NCI-H69 (cell line): ENCODE data around the gene AREL1.
A peak's percentile ranks its signal among the peaks of the same experiment; 100 is the strongest.
"Not testable (repeated sequence)": the region's sequence is repeated elsewhere in the genome, so short reads cannot be mapped to it uniquely, and the experiment has no call there.

ENCODE experiments used
- DNase-seq: peaks from one replicate; lab custom pipeline; 2025; lab: John Stamatoyannopoulos, UW

AREL1 gene, protein sequence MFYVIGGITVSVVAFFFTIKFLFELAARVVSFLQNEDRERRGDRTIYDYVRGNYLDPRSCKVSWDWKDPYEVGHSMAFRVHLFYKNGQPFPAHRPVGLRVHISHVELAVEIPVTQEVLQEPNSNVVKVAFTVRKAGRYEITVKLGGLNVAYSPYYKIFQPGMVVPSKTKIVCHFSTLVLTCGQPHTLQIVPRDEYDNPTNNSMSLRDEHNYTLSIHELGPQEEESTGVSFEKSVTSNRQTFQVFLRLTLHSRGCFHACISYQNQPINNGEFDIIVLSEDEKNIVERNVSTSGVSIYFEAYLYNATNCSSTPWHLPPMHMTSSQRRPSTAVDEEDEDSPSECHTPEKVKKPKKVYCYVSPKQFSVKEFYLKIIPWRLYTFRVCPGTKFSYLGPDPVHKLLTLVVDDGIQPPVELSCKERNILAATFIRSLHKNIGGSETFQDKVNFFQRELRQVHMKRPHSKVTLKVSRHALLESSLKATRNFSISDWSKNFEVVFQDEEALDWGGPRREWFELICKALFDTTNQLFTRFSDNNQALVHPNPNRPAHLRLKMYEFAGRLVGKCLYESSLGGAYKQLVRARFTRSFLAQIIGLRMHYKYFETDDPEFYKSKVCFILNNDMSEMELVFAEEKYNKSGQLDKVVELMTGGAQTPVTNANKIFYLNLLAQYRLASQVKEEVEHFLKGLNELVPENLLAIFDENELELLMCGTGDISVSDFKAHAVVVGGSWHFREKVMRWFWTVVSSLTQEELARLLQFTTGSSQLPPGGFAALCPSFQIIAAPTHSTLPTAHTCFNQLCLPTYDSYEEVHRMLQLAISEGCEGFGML

DNA sequence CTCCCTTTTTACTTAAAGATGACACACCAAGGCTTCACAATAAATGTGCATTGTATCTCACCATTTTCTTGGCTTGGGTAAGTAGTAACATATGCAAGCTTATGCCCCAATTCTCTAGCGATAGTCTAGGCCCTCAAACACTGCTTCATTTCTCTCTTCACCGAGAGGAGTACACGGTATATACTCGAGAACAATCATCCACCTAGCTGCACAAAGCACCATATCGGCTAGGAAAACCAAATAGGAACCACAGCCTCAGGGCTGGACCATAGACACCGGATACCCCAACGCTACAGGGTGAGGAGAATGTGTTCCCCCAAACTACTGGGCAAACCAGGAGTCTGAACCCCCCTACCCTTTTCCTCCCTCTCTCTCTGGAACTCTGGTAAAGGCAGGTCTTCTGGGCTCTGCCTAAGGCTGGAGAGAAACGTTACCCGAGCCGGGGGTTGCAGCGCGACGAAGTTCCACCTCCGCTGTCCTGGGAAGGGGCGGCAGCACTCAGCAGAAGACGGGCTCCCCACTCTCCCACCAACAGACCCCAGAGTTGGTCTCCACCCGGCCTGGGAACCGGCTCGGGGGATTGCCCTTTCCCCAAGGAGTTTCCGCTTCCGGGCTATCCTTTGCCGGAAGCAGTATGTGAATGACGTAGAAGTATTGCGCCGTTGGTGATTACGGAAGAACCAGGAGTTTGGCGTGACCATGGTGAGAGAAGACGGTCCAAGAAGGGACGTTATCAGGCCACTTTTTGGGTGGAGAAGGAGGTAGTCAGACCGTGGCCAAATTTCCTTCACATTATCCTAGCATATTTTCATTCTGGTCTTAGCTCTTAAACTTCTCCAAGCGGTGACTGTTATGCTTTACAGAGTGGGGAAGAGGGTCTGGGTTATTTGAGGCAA is at the start of gene AREL1, which contains the start of gene FCF1:
Gene AREL1, minus strand, starts transcription at position 582 of the 896 bp plus-strand sequence. CDS start 27,465 bp downstream, outside the sequence.
Gene FCF1, plus strand, starts transcription at position 646 of the 896 bp plus-strand sequence. Its CDS starts 54 bp downstream, at position 700.
- DNase-seq = no peak

DNA sequence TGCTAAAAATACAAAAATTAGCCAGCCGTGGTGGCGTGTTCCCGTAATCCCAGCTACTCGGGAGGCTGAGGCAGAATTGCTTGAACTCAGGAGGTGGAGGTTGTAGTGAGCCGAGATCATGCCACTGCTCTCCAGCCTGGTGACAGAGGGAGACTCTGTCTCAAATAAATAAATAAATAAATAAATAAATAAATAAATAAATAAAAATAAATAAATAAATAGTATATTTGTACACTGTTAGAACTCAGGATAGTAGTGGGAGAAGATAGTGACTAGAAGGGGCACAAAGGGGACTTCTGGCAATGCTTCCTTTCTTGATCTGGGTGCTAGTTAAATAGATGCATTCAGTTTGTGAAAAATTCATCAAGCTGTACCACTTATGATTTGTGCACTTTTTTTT is 45.6 kb upstream of the AREL1 start:
- DNase-seq = not testable (repeated sequence)

DNA sequence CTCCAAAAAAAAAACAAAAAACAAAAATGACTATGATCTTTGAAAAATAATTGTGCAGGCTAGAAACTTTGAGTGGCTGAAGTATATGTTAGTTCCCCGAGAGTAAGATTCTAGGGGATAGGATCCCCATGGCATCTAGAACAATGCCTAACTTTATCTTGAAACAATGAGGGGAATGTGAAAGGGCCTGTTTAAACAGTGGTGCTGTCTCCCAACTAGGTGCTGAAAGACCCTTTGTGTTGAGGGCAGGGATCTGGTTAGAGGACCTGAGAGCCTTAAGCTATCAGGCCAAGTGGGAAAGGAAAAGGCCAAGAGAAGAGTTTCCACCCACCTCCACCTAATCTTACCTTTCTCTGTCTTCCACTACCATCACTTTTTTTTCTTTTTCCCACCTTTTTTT is 43.4 kb upstream of the AREL1 start:
- DNase-seq = no peak

DNA sequence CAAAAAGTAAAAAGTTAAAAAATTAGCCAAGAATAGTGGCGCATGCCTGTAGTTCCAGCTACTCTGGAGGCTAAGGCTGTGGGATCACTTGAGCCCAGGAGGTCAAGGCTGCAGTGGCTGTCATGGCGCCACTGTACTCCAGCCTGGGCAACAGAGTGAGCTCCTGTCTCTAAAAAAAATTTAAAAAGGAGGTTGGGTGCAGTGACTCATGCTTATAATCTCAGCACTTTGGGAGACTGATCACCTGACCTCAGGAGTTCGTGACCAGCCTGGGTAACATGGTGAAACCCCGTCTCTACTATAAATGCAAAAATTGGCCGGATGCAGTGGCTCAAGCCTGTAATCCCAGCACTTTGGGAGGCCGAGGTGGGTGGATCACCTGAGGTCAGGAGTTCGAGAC is 42.0 kb upstream of the AREL1 start:
- no peak for DNase-seq

DNA sequence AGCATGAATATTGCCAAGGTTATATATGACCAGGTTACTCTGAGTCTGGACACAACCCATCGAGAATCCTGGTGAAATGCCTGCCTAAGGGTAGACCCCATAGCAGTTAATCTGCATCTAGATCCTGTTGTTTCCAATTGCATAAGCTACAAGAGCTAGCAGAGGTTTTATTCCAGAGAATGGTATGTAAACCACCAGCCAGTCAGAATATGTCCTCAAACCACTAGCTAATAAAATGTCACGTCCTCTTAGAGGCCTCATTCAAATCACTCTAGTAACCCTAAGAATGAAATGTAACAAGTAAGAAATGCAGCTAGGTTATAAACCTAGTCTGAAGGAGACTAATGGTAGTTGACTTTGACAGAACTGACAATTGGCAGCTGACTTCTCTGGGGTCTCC is 41.3 kb upstream of the AREL1 start:
- DNase-seq = no peak

DNA sequence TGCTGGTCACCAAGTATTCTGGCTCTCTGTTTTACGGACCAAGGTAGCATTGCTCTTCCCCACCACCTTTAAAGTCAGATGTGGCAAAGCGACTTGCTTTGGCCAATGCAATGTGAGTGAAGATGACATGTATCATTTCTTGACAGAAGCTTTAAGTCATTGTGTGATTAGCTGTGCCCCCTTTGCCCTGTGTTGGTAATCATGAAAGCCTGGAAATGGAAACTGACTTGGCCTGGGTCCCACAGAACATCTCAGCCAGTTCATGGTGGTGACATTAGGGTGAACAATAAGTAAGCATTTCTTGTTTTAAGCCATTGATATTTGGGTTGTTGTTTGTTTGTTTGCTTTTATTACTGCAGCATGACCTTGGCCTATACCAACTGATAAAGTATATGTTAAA is 34.4 kb upstream of the AREL1 start:
- no peak for DNase-seq

DNA sequence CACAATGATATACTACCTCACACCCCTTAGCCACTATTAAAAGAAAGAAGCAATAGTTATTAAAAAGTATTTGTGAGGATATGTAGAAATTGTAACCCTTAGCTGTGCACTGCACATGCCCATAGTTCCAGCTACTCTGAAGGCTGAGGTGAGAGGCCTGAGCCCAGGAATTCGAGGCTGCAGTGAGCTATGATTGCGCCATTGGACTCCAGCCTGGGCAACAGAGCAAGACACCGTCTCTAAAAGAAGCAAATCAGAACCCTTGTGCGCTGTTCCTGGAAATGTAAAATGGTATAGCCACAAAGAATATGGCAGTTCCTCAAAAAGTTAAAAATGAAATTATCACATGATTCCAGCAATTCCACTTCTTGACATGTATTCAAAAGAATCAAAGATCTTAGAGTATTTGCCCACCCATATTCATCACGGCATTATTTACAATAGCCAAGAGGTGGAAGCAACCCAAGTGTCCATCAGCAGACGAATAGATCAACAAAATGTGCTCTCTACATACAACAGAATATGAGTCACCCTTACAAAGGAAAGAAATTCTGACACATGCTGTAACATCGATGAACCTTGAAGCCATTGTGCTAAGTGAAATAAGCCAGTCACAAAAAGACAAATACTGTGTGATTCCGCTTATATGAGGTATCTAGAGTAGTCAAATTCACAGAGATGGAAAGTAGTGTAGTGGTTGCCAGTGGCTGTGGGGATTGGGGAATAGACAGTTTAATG is 26.6 kb upstream of the AREL1 start:
- DNase-seq = no peak

DNA sequence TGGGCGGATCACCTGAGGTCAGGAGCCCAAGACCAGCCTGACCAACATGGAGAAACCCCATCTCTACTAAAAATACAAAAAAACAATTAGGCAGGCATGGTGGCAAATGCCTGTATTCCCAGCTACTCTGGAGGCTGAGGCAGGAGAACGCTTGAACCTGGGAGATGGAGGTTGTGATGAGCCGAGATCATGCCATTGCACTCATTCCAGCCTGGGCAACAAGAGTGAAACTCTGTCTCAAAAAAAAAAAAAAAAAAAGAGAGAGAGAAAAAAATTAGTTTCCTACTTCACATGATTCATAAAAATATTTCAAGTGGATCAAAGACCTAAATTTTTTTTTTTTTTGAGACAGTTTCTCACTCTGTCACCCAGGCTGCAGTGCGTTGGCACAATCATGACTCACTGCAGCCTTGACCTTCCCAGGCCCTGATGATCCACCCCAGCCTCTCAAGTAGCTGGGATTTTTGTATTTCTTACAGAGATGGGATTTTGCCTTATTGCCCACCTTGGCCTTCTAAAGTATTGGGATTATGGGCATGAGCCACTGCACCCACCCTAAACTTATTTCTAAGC is 25.0 kb upstream of the AREL1 start:
- no peak for DNase-seq

DNA sequence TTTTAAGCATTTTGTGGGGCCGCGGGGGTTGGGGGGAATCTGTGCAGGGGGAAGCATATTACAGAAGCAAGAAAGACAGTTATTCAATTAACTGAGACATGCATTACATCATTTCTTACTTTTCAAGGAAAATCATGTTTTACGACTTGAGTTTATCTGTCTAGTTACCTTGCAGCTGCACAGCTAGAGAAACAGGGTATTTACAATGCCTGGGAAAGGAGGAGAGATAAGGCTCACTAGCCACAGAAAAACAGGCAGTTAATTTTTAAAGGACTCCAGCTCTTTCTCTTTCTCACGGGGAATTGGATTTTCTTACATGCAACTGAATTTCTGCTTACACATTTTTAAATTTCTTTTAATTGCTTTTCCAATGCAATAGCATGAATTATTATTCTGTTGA is 22.2 kb upstream of the AREL1 start:
- no peak for DNase-seq

DNA sequence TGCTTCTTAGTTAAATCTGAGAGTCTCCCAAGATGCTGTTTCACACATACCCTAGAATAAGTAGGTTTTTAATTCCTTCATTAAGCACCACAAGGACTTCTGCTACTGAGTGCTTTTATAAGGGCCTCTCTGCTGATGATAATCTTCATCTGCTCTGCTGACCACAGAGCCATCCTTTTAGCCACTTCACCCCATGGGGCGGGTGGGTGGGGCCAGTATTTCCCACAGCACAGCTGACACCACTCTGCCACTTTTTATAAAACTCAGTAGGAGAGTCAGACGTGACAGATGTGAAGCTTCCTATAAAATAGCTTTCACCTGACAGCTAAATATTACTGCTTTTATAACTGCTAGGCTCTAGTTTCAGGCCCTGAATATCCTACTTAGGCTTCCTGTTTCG is 20.3 kb upstream of the AREL1 start:
- DNase-seq = peak; percentile 54

DNA sequence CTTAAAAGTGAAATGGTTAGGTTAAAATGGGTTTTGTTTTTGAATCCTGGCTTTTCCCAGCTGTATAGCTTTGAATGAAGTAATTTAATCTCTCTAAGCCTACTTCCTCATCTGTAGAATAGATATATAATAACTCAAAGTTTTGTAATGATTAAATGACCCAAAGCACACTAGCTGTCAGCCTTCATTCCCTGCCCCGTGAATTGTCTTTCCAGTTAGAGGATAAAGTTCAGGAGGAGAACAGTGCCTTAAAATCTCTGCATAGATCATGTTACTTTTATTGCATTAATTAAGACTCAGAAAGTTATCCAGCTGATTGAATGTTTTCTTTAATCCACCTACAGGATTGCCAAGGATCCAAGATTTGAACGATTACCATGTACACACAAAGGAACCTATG is 19.5 kb upstream of the AREL1 start:
- no peak for DNase-seq

DNA sequence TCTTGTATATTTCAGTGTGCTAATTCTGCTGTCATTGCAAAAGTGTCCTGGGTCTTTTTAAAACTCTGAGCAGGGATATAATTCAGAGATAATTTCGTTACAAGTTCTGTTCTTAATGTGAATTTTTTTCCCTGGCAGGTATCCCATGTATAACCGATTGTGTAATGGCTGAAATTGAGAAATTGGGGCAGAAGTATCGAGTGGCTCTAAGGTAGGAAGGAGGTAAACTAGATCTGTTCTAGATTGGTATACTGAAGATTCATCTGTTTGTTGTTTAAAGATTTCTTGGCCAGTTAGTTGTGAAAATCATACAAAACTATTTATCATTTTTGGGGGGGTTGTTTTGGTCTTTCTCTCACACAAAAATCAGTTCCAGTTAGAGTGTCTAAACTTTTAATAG is 10.3 kb upstream of the AREL1 start:
- DNase-seq = no peak

DNA sequence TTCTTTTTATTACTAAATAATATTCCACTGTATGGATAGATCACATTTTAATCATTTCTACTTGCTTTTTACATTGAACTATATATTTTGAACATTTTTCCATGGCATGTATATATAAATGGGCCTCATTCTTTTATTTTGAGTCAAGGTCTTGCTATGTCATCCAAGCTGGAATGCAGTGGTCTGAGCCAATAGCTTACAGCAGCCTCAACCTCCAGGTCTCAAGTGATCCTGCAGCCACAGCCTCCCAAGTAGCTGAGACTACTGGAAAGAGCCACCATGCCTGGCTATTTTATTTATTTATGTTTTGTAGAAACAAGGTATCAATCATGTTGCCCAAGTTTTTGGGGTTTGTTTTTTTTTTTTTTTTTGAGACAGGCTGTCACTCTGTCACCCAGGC is 7.6 kb upstream of the AREL1 start:
- no peak for DNase-seq

DNA sequence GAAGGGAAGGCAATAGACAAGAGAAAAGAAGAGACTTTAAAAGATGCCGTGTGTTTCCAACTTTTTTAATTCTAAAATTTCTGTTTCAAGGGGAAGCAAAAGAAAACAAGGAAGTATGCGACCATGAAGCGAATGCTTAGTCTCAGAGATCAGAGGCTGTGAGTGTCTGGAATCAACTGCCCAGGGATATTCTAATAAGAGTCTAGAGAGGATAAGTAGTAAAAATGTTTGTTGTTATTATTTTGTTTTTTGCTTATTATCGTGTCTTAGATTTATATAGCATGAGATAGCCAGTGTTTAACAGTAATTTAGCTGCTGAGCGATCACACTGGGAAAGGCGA is 485 bp upstream of the AREL1 start:
- no peak for DNase-seq

DNA sequence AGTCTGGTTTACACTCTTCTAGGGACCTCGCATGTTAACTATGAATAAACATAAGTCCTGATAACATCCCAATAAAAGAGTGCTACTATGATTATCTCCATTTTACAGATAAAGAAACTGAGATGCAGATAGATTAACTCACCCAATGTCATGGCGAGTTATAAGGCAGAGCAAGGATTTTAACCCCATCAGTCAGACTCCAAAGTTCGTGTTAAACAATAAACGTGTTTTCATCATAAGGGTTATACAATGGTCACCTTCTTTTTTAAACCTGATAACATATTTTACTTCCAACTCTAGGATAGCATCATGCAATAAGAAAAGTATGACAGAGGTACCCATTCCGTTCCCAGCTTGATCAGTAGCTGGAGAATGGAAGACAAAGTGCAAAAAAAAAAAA is 1.2 kb downstream of the AREL1 start:
- DNase-seq = no peak

DNA sequence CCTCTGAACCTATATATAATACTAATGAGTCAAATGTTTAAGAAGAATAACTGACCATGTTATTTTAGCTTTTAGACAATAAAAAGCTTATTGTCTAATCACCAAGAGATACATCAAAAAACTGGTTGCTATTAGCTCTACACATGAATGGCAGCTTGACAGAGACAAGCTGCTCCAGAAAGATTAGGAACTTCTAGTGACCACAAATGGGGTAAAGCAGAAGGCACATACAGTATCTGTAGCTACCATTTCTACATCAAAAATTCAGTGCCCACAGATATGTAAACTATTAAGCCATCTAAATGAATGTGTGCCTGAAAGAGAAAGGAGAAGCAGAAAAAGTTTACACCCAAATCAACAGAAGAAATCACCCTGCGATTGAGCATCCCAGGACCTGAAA is 2.4 kb downstream of the AREL1 start:
- no peak for DNase-seq

DNA sequence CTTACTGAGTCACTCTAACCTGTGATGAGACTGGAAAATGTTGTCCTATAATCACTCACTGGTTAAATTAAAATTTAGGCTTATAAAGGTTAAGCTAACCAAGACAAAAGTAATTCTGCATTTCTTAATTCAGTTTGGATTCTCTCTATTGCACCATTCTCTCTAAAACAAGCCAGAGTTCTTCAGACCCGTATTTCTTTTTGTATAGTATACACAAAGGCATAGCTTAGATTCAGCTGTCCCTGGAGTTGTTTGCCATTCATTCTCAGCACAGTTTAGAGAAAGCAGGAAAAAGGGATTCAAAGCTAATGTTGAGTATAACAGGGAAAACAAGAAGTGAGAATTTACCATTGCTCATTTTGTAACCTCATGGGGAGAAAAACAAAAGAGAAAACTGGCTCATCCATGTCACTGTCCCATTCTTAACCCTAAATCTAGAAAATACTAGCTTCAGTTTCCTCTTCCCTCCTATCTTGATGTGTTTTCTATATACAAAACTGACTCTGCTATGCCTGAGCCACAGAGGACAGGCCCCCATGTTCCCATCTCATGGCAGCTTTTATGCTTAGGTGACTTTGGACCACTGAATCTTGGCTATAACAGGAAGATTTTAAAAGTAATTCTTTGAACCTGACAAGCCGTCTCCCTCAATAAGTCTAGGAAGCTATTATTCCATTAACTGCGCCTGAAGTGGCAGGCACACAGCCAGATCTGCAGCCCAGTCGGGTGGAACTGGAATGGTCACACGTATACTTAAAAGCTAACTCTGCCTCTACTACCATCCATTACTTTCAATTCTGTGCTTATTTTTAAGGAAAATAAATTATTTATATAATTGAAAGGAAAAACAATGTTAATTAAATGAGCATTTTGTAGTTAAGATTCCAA is 7.0 kb downstream of the AREL1 start:
- DNase-seq = peak; percentile 32

DNA sequence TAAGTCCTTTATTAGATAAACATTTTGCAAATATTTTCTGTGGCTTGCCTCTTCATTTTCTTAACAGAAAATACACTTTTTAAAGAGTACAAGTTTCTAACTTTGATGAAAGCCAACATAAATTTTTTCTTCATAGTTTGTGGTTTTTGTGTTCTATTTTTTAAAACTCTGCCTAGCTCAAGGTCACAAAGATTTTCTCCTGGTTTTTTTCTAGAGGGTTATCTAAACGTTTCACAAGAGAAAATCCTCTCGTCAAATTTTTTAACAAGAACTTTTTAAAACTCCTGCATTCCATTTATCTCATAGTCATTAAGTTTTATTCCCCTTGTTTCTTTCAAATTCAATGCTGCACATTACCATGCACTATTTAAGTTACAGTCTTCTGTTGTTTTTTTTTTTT is 8.2 kb downstream of the AREL1 start:
- no peak for DNase-seq

DNA sequence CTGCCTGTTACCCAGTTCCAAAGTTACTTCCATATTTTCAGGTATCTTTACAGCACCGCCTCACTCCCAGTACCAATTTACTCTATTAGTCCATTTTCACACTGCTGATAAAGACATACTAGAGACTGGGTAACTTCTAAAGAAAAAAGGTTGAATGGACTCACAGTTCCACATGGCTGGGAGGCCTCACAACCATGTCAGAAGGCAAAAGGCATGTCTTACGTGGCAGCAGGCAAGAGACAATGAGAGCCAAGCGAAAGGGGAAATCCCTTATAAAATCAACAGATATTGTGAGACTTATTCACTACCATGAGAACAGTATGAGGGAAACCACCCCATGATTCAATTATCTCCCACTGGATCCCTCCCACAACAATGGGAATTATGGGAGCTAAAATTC is 9.8 kb downstream of the AREL1 start:
- no peak for DNase-seq

DNA sequence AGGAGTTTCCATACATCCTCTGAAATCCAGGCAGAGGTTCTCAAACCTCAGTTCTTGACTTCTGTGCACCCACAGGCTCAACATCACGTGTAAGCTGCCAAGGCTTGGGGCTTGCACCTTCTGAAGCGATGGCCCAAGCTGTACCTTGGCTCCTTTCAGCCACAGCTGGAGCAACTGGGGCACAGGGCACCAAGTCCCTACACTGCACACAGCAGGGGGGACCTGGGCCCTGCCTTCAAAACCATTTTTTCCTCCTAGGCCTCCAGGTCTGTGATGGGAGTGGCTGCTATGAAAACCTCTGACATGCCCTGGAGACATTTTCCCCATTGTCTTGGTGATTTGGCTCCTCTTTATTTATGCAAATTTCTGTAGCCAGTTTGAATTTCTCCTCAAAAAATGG is 10.6 kb downstream of the AREL1 start:
- no peak for DNase-seq
